Stimulated activated CD8-positive, alpha-beta memory T cell treated with anti-CD3 and anti-CD28 coated beads, Interleukin-4, amount 100 ng/mL, for 1 hour (primary cell): ENCODE measurements around the gene SERPINB1.
A peak's percentile ranks its signal among the peaks of the same experiment; 100 is the strongest.

Source experiments
- DNase-seq, 2 donors: peaks; one replicate each; pipeline ENCODE4 v3.0.0-alpha.2; 2020; ENCODE audit warnings: low read depth in 2 of 2, low spot score in 1 of 2

SERPINB1 gene

GRCh38 chr6:2795162-2795561 is 46.5 kb downstream of the SERPINB1 start:
- DNase-seq, result no peak

DNA sequence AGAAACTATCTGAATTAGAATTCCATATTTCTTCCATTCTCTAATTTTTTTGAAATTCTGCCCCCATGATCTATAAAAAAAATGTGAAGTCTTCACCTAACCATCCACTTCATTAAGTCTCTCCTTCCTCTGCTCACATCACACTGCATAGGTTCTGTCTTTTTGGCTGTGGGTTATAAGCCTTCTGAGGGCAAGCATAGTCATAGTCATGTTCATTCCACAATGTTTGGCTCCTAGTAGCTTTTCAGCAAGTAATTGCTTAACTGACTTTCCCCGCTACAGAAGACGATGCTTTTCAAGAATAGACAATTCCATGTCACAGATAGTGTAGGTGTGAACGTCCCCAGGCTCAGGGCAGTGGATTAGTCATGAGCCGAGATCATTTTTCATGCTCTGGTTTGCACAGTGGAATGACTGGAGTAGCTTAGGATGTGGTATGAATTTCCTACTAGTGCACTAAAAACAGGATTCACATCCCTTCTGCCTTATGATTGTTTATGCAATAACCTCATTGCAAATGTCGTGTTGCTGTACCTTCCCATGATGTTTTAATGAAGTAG is 47.4 kb downstream of the SERPINB1 start:
- DNase-seq, result no peak

DNA sequence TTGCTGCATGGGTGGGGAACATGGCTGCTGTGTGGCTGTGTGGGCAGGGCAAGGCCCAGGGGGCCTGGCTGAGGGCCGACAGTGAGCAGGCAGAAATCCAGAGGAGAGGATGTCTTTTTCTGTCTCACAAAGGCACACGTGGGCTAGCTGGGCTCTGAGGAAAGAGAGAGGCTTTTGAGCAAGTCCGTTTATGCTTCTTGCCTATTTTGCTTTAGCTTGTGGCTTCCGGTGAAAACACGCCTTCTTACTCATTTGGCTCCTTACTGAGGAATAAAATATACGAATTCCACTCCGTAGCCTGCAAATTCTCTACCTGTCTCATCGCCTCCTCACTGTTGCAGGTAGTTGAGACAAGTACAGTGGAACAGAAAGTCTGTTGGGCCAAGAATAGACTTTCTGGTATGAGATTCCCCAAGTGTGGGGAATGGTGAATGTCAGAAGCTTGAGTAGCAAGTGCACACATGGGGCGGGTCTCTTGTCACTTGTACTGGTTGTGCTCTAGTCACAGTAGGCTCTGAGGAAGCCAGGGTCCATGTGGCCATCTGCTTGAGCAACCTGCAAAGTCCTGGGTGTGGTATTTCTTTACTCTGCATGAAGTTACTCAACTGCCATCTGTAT is 48.0 kb downstream of the SERPINB1 start:
- DNase-seq, result no peak

GRCh38 chr6:2792330-2793110 is 49.1 kb downstream of the SERPINB1 start:
- no peak for DNase-seq

- DNase-seq, result no peak
Measured at GRCh38 chr6:2791450-2791974, 50.2 kb downstream of the SERPINB1 start.

- DNase-seq, result peak in 1 of 2 donors; percentile 32
Measured at GRCh38 chr6:2790588-2791449, 50.8 kb downstream of the SERPINB1 start.

- DNase-seq, result no peak
Measured at GRCh38 chr6:2786269-2786668, 55.4 kb downstream of the SERPINB1 start.

- no peak for DNase-seq
Measured at GRCh38 chr6:2784930-2785329, 56.7 kb downstream of the SERPINB1 start.

- DNase-seq, result no peak
Measured at GRCh38 chr6:2784061-2784460, 57.6 kb downstream of the SERPINB1 start.

DNA sequence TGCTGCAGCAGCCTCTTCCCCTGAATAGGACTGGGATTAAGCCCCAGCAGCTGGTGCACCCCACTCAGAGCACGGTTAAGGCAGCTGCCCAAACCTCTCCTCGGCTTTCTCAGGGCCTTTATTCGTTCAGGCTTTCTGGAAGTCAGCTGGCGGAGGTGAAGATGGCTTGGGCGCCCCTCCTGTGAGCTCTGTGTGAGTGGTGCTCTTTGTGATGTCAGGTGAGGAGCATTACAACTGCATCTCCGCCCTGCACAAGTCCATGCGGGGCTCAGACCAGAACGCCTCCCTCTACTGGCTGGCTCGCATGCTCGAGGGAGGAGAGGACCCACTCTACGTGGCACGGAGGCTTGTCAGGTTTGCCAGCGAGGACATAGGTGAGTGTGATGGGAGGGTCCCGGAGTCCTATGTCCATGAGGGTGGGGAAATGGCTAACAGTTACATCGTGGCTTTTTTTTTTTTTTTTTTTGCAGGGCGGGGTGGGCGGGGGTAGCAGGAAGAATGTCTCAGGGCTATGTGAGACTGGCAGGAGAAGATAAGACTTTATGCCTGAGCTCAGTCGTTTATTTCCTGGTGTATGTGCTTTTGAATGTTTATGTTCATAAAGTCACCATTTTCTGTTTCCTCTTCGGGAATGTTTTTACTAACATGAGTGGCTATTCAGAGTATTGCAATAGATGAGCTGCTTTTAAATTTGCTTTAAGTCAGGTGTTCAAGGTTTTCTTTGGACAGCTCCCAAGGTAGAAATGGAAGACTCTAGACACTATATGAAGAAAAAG is 58.3 kb downstream of the SERPINB1 start:
- no peak for DNase-seq

DNA sequence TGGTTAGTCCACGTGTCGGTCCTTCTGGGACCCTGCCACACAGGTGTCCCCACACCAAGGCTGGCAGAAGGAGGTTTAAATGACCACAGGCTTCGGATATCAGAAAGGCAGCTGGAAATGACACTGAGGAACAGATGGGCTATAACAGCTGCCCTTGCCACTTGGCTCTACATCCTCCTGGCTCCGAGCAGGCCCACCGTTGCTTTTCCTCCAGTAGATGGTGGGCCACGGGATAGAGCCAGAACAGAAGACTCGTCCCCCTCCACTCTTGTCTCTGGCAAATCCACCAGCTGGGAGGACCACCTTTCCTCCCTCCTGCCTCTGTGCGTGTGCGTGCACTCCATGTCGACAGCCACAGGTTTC is 58.9 kb downstream of the SERPINB1 start:
- no peak for DNase-seq

- DNase-seq, result no peak
Measured at GRCh38 chr6:2782356-2782708, 59.3 kb downstream of the SERPINB1 start.
